SH-SY5Y (cell line): ENCODE measurements around the gene OTOP2.

Experiments used
- GATA2 ChIP-seq: IDR thresholded peaks from 2 replicates; pipeline ENCODE4 v1.6.1; 2011; ENCODE audit warnings: mild to moderate bottlenecking, low read depth, low read length
- GATA3 ChIP-seq: IDR thresholded peaks from 2 replicates; pipeline ENCODE4 v1.6.1; 2011; ENCODE audit warnings: low read depth, mild to moderate bottlenecking, low read length, moderate library complexity

OTOP2 gene

GRCh38 chr17:74963656-74964055 is 39.6 kb downstream of the OTOP2 start:
- TF ChIP-seq GATA2 (no peak), GATA3 (no peak)

- TF ChIP-seq GATA2, result no peak
- TF ChIP-seq GATA3, result no peak
Measured at GRCh38 chr17:74964246-74964761, 40.2 kb downstream of the OTOP2 start.

GRCh38 chr17:74964988-74965622 is 41.0 kb downstream of the OTOP2 start:
- TF ChIP-seq GATA3 (no peak), GATA2 (no peak)

- no peak for TF ChIP-seq GATA2
- TF ChIP-seq GATA3, result no peak
Measured at GRCh38 chr17:74968361-74968780, 44.3 kb downstream of the OTOP2 start.

- TF ChIP-seq GATA2 (no peak), GATA3 (no peak)
Measured at GRCh38 chr17:74970395-74970794, 46.3 kb downstream of the OTOP2 start.

GRCh38 chr17:74971069-74971841 is 47.2 kb downstream of the OTOP2 start:
- TF ChIP-seq GATA2 (no peak), GATA3 (no peak)

- TF ChIP-seq GATA3 (no peak), GATA2 (no peak)
Measured at GRCh38 chr17:74971842-74972106, 47.7 kb downstream of the OTOP2 start.

GRCh38 chr17:74972107-74972972 is 48.3 kb downstream of the OTOP2 start, which contains the start of gene HID1:
Gene HID1 (minus strand): TSS chr17:74972759. CDS start chr17:74972656, 103 bp downstream.
- TF ChIP-seq GATA3 (no peak), GATA2 (no peak)

- TF ChIP-seq GATA3, result no peak
Measured at GRCh38 chr17:74972973-74973328, 48.9 kb downstream of the OTOP2 start.

- no peak for TF ChIP-seq GATA3
- TF ChIP-seq GATA2, result no peak
Measured at GRCh38 chr17:74975943-74976342, 51.9 kb downstream of the OTOP2 start.

GRCh38 chr17:74977802-74978201 is 53.7 kb downstream of the OTOP2 start:
- TF ChIP-seq GATA2, result no peak

GRCh38 chr17:74978240-74978639 is 54.2 kb downstream of the OTOP2 start:
- TF ChIP-seq GATA3 (no peak), GATA2 (no peak)

GRCh38 chr17:74979408-74980146 is 55.5 kb downstream of the OTOP2 start:
- TF ChIP-seq GATA2 (no peak), GATA3 (no peak)
